NB4 (cell line): ENCODE measurements around the gene CYLD.

Source experiments
- DNase-seq: peaks from one replicate; pipeline ENCODE4 v3.0.0; 2010; ENCODE audit warnings: low read depth
- H3K4me3 ChIP-seq: one replicate; pipeline ENCODE4 v1.5.1; 2011; ENCODE audit warnings: mild to moderate bottlenecking, low read depth, low read length, moderate library complexity
- CTCF ChIP-seq: IDR thresholded peaks from one replicate; pipeline ENCODE4 v1.5.1; 2012; ENCODE audit warnings: low read depth, low read length
- MAX ChIP-seq: IDR thresholded peaks from 2 replicates; pipeline ENCODE4 v1.6.1; 2011; ENCODE audit warnings: low read depth, low read length
- MYC ChIP-seq: IDR thresholded peaks from 2 replicates; pipeline ENCODE4 v1.6.1; 2011; ENCODE audit warnings: low read depth, low read length
- POLR2A ChIP-seq: IDR thresholded peaks from 2 replicates; pipeline ENCODE4 v1.6.1; 2011; ENCODE audit warnings: mild to moderate bottlenecking; ENCODE audit not compliant: insufficient read length; ENCODE audit errors: extremely low read depth

CYLD gene

GRCh38 chr16:50838165-50838564 is 96.3 kb downstream of the CYLD start:
- DNase-seq = no peak
- H3K4me3 ChIP-seq = no peak overlapping the region
- TF ChIP-seq CTCF = no peak
- no peak for TF ChIP-seq POLR2A
- no peak for TF ChIP-seq MYC
- TF ChIP-seq MAX = no peak

GRCh38 chr16:50838885-50839284 is 97.0 kb downstream of the CYLD start:
- no peak for TF ChIP-seq MAX
- TF ChIP-seq POLR2A = no peak
- TF ChIP-seq CTCF = no peak
- TF ChIP-seq MYC = no peak
- DNase-seq = no peak
- no peak overlapping the region for H3K4me3 ChIP-seq

- H3K4me3 ChIP-seq = no peak overlapping the region
- TF ChIP-seq CTCF (no peak), POLR2A (no peak), MYC (no peak), MAX (peak; percentile 32; the same call in 1 of the 2 replicates)
- DNase-seq = no peak
Observed at GRCh38 chr16:50839356-50839755, 97.5 kb downstream of the CYLD start.

GRCh38 chr16:50839920-50840729 is 98.2 kb downstream of the CYLD start:
- DNase-seq = peak; percentile 19
- no peak overlapping the region for H3K4me3 ChIP-seq
- TF ChIP-seq POLR2A = no peak
- TF ChIP-seq CTCF = no peak
- no peak for TF ChIP-seq MAX
- TF ChIP-seq MYC = no peak

- TF ChIP-seq MYC = no peak
- no peak for TF ChIP-seq CTCF
- no peak for TF ChIP-seq POLR2A
- TF ChIP-seq MAX = no peak
- DNase-seq = peak; percentile 47
- no peak overlapping the region for H3K4me3 ChIP-seq
Observed at GRCh38 chr16:50841081-50841886, 99.4 kb downstream of the CYLD start.
